Islet precursor cell (in vitro differentiated cells): ENCODE results near the gene SLC35B2.

ENCODE experiments used
- DNase-seq: peaks from one replicate; pipeline ENCODE4 v3.0.0-alpha.2; 2018

Gene SLC35B2

GRCh38 chr6:44257025-44257752, at the start of gene SLC35B2:
TSS of gene SLC35B2 (minus strand) at chr6:44257528. CDS start at chr6:44257410, 118 bp downstream.
- peak; percentile 93 for DNase-seq

- no peak for DNase-seq
Observed at GRCh38 chr6:44306710-44307109, 49.4 kb upstream of the SLC35B2 start.

DNA sequence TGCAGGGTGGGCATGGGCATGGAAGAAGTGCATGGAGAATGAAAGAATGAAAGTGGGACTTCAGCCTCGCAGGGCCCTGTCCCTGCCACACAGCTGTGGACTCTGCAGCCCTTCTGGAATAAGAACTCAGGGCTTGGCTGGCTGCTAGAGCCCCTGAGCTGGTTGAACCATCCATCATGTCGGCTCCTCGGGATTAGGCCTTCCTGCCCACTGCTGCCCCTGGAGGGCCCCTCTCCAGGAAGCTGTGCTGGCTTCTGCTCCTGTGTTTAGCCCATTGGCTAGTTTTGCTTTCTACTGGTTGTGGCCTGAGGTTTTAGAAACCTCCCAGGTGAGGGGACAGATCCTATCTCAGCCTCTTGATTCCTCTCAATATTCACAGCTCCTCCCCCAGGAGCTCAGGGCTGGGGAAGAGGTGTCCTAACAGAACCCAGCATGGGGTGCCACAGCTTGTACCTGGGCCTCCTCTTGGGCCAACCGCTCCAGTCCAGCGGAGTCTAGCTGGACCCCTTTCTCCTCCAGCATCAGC, 47.9 kb upstream of the SLC35B2 start:
- no peak for DNase-seq

DNA sequence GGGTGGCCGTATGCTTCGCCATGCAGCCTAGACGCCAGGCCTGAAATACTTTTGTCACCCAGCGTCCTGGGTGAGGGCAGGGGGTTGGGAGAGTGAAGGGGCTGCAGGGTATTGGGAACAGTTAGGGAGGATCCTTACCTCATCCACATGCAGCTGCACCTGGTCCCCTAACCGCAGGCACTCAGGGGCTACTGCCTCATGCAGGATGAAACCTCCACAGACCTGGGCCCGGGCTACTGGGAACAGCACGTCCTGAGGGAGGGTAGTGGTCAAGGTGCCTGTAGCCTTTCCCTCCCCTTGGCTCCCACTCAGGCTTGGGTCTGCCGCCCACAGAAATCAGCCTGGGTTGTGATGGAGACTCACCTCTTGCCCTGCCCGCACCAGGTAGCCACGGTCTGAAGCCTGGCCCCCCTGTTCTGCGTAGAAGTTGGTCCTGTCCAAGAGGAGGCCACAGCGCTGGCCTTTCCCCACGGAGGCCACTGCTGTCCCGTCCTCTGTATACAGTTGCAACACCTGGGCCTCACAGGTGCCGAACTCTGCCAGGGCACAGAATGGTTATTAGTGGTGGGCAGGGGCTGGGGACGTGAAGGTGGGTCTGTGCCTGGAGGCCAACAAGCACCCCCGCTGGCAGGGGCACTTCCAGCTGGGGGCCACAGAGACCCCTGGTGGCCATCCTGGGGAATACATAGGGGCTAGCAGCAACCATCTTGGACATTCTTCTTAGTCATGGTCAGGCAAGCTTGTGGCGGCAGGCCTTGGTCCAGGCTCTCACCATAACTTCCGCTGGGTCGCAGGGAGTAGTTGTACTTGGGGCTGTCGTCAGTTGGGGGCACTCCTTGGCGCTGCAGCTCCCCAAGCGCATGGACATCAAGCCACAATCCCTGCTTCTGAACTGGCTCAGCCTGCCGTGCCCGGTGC, 47.2 kb upstream of the SLC35B2 start:
- peak; percentile 72 for DNase-seq

DNA sequence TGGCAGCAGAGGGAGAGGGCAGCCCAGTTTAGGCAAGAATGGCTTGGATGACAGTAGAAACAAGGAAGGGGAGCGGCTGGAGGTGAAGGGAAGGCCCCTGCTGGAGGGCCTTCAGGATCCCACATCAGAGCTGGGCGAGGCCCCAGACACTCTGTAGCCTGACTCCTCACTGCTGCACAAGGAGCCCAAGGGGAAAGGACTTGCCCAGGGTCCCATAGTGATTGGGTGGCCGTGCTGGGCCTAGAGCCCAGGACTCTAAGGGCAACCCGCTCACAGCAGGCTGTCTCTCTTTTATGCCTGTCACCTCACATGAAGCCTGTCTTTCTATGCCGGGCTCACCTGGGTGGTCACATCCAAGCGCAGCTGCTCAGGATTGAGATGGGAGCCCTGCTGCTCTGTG, 46.5 kb upstream of the SLC35B2 start:
- no peak for DNase-seq

GRCh38 chr6:44302856-44303255, 45.5 kb upstream of the SLC35B2 start:
- no peak for DNase-seq

- no peak for DNase-seq
Observed at GRCh38 chr6:44301782-44302564, 44.6 kb upstream of the SLC35B2 start.

- DNase-seq: no peak
Observed at GRCh38 chr6:44301106-44301505, 43.8 kb upstream of the SLC35B2 start.

GRCh38 chr6:44300292-44300823, 43.0 kb upstream of the SLC35B2 start:
- DNase-seq: no peak

DNA sequence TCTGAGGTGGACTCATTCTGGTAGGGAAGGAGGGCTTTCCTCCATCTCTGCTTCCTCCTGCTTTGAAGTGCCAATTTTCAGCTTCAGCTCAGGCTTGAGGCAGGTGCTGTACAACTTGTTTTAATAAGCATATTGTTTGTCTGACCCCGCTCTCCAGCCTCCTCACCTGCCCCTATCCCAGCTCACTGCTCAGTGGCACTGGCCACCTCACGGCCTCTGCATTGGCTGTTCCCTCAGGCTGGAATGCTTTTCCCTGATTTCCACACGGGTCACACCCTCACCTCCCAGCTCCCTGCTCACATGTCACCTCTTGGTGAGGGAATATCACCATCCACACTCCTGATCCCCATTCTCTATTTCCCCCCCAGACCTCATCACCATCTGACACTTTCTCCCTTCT, 41.5 kb upstream of the SLC35B2 start:
- no peak for DNase-seq

DNA sequence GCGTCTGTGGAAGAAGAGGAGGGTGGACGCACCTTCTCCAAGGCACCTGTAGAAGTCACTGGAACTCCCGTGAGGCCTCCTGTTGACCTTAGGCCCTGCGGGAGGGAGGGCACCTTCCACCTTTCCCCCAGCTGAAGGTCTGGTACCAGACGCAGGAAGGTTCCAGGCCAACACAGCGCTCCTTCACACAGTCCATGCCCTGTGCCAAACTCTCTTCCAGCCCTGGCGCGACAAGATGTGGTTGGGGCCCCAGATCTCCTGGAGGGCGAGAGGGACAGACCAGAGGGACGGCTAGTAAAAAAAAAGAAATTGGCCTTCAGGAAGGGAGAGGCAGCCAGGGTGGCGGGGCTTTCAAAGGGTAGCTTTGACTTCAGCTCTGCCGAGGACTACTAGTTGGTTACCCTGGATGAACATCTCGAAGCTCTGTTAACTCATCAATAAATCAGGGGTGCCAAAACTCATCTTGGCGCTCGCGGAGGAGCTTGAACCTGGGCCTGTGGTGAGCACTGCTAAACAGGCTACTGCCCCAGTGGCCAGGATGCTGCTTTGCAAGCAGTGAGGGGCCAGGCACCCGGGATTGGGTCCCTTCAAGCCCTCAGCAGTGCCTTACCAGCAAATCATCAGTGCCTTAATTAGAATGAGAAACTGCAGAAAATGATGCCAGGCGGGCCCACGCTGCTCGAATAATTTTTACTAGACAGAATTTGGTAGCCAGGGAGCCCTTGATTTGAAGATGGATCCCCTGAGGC, 40.9 kb upstream of the SLC35B2 start:
- no peak for DNase-seq

DNA sequence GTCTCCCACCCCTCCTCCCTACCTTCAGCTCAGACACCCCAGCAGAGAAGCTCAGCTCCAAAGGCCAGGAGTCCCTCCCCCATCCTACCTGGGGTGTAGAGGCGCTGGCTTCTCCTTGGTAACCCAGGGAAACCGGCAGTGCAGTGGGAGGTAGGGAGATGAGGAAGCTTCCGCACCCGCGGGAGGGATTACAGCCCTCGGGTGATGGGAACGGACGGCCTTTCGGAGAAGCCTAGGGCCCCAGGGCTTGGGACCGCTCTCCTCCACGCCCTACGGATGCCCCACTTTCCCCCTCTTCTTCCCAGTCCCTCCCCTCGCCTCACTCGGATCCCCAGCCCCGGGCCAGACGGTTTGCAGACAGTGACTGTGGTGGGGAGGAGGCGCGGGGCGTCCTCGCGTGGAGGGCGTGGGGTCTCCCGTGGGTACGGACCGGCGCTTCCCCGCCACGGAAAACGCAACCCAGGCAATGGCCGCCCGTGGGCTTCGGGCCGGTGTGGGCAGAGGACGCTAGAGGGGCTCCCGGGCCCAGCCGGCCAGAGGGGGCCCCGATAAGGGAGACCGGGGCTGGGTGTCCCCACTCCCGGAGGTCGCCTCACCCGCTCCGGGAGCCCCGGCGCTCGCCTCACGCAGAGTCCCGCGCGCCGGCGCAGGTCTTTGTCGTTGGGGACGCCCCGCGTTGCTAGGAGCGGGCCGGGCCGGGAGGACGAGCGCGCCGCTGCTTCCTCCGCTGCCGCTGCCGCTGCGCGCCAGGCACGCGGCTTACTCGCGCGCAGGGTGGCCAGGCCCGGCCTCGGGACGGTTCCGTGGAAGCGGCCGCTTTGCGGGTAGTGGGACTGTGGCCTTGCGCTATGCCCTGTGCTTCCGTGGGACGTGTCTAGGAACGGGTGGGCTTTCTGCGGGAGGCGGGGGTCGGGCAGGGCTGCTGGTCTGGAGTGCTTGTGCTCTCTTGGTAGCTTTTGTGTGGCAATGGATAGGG, 40.0 kb upstream of the SLC35B2 start:
- DNase-seq: no peak

GRCh38 chr6:44294832-44295791, 37.8 kb upstream of the SLC35B2 start:
- DNase-seq: no peak

- DNase-seq: no peak
Observed at GRCh38 chr6:44292661-44293365, 35.5 kb upstream of the SLC35B2 start.

- no peak for DNase-seq
Observed at GRCh38 chr6:44291841-44292240, 34.5 kb upstream of the SLC35B2 start.

DNA sequence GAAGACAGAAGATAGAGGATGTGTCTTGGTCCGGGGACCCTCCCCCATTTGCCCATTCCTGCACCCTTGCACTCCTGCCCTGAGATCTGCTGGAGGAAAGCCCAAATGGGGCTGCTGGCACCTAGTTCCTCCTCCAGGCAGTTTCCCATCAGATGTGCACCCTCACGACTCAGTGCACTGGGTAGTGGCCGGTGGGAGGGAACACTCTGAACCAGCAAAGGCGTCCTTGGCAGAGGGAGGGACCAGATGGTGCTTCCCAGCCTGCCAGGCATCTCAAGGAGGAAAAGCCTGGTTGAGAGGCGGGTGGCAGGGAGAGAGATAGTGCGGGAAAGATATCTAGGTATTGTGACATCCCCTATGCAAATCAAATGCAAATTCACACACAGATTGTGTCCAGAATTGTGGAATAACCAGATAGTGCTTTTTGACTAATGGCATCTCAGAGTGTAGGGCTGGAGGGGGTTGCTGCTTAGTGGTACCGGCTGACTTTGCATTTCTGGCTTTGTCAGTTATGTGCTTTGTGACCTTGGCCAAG, 32.5 kb upstream of the SLC35B2 start:
- DNase-seq: no peak

DNA sequence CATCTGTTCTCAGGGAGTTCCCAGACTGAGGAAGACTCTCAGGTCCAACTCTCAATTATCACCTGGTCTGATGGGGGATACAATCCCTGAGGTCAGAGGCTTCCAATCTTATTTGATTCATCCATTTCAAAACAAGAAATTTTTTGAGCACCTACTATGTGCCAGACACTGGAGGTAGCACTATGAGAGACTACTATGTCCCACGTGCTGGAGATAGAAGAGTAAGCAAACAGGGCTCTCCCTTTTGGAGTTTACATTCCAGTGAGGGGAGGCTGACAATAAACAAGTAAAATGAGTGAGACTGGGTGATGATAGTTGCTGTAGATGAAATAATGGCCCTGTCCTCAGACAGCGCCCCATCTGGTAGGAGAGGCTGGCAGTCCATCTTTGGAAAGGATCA, 29.4 kb upstream of the SLC35B2 start:
- no peak for DNase-seq

DNA sequence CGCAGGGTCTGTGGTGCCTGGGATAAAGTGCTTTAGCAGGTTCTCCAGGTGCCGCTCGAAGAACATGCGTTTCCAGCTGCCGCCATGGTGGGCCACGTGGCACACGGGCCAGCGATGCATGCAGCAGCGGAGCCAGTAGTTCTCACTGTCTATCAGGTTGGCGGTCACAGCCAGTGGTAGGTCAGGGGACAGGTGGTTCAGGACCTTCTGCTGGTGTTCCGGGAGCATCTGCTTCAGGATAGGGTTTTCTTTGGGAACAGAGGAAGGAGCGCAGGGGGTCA, 28.9 kb upstream of the SLC35B2 start:
- DNase-seq: no peak
